Measurements from ENCODE around the gene POFUT2.

POFUT2 gene, protein sequence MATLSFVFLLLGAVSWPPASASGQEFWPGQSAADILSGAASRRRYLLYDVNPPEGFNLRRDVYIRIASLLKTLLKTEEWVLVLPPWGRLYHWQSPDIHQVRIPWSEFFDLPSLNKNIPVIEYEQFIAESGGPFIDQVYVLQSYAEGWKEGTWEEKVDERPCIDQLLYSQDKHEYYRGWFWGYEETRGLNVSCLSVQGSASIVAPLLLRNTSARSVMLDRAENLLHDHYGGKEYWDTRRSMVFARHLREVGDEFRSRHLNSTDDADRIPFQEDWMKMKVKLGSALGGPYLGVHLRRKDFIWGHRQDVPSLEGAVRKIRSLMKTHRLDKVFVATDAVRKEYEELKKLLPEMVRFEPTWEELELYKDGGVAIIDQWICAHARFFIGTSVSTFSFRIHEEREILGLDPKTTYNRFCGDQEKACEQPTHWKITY

DNA sequence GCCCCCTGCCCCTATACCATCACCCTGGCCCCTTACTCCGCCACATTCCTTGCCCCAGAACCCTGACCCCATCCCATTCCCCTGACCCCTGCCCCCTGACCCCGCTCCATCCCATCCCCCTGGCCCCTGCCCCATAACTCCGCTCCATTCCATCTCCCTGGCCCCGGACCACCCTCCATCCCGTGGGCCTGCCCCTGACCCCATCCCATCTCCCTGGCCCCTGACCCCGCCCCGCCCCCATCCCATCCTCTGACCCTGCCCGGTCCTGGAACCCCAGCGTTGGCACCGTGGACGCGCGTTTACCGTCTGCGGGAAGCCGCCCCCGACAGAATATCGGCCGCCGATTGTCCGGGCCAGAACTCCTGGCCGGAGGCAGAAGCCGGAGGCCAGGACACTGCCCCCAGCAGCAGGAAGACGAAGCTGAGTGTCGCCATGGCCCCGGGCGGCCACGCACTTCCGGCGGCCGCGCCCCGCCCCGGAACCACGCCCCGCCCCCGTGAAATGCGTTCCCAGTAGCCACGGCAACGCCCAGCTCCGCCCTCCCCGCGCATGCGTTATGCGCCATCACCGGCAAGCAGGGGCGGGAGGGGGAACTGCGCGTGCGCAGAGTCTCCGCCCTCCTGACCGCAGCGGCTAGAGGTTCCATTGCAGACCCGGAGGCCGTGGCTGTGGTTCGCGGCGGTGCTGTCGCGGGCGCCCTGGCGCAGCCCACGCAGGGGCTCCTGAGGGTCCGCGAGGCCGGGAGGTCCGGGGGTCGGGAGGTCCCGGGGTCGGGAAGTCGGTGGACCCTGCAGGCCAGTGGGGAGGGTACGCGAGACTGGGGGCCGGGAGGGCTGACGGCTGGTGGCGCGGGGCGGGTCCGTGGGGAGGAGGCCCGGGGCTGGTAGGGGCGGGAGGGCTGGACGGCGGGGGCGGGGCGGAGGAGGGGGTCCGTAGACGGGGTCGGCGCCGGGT lies at the start of gene POFUT2:
POFUT2 (minus strand) TSS at position 458 of the 954 bp plus-strand sequence; CDS start at position 434, 24 bp downstream.
- peak; percentile 98 for DNase-seq (ENCODE audit: low read depth)

DNA sequence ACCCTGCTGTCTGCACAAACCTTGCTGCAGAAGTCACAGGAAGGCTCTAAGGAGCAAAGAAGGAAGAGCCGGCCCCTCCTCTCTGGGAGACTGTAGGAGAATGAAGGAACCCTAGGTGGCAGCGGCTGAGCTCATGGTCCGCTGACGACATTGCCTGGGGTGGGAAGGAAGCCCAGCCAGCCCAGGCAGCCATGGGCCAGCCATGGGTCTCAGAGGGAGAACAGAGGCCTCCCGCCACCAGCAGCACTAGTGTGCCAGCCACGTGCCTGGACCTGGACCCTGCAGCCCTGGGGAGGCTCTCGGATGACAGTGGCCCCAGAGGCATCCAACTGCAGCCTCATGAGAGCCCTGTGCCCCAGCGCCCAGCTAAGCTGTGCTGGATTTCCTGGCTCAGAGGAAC lies 49.2 kb upstream of the POFUT2 start:
- no peak for DNase-seq (ENCODE audit: low read depth)

DNA sequence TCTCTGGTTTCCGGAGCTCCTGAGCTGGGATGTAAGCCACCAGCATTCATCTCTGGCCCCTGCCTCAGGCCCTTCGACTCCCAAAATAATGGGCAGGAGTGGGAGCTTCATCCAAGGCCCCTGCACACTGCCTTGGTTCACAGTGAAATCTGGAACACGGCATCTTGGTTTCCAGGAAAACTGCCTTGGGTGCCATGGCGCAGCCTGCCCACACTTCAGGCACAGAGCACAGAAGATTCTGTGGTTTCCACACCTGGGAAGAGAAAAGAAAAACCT lies 48.8 kb upstream of the POFUT2 start:
- DNase-seq (ENCODE audit: low read depth): no peak

DNA sequence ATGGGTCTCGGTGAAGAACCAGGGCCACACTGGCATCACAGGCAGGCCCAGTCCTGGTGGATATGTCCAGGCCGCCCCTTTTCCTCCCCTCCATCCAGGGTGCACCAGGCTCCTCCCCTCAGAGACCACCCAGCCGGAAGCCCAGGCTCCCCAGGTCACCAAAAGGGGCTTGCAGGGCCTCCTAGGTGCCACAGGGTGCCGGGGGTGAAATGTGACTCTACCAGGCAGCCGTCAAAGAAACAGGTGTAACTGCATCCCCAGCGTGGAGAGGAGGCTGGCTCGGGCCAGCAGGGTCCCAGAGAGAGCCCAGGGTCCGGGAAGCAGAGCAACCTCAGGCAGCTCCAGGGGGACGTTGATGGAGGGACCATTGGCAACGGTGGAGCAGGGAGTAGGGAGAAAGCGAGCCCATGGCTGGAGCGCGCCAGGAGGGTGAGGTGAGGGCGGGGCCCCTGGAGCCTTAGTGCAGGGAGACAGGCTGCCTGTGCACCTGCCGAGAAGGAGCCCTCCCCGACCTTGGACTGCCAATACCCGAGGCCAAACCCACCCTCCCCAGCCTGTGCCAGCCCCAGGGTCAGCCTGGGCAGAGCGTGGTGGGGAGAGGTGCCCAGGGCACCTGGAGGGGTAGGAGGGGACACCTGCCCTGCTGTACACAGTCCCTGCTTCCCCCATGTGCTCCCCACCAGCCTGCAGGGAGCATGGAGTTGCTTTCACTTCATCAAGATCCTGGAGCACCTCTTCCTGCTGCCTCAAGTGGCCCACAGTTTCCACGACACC lies 48.3 kb upstream of the POFUT2 start:
- DNase-seq (ENCODE audit: low read depth): no peak

DNA sequence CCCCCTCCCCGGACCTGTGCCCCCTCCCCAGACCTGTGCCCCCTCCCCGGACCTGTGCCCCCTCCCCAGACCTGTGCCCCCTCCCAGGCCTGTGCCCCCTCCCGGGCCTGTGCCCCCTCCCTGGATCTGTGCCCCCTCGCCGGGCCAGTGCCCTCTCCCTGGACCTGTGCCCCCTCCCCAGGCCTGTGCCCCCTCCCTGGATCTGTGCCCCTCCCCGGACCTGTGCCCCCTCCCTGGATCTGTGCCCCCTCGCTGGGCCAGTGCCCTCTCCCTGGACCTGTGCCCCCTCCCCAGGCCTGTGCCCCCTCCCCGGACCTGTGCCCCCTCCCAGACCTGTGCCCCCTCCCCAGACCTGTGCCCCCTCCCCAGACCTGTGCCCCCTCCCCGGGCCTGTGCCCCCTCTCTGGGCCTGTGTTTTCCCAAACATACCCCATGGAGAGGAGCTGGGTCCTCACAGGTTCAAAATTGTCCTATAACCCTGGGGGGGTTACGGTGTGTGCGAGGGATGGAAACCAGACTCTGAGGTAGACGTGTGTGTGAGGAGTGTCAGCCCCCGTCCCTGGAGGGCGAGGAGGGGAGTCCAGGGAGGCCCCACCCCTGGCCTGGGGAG lies 47.6 kb upstream of the POFUT2 start:
- DNase-seq (ENCODE audit: low read depth): no peak

DNA sequence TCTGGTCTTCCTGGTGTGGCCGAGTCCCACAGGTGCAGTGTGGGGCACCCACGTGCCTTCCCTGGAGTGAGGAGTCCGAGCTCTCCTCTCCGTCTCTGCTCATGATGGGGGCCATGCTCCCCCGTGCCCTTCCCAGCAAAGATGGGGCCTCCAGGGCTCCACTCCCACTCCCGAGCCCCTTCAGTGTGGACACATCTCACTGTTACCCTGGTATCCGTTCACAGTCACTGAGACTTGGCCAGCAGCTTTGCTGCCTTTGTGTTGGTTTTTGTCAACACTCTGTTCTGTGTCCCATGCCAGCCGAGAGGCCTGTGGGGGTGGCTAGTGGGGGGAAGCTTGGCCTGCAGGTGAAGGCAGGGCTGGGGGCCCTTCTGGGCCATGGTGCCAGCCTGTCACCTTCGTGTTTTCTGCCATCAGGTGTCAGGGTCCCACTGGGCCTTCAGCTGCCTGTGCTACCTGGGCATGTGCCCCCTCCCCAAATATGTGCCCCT lies 46.9 kb upstream of the POFUT2 start:
- DNase-seq (ENCODE audit: low read depth): no peak

DNA sequence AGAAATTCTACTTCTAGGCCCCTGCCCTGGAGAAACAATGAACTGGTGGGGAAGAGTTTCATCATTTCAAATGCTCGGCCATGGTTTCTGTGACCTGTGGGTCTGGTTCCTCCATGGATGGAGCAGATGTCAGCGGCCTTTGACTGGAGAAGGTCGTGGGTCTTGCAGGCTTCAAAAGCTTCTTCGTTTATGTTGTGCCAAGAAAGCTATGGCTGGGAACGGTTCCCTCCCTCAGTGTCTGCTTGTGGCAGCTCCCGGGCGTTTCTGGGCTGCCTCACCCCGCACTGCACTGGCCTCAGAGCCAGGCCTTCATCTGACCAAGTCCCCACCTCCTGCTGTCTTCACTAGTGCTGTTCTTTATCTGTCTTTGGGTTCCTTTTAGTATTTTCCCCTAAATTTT lies 46.4 kb upstream of the POFUT2 start:
- DNase-seq (ENCODE audit: low read depth): no peak

DNA sequence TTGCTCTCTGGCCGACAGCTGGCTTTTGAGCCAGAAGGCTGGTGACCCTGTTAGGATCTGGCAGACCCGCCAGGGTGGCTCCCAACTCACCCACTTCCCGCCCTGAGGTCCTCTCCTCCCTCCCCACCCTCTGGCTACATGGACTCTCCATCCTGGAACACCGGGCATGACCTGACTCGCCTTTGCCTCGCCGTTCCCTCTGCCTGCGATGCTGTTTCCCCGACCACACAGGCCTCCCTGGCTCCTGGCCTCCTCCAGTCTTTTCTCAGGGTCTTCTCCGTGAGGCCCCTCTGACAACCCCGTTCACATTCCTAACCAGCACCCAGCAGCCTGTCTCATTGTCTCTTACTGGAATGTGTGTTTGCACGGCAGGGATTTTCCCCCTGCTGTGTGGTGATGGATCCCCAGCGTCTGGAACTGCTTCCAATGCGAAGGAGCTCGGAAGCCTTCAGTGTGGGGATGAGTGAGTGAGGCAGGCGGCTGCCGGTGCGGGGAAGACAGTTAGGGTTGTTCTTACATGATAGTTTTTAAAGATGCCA lies 46.0 kb upstream of the POFUT2 start:
- DNase-seq (ENCODE audit: low read depth): no peak

DNA sequence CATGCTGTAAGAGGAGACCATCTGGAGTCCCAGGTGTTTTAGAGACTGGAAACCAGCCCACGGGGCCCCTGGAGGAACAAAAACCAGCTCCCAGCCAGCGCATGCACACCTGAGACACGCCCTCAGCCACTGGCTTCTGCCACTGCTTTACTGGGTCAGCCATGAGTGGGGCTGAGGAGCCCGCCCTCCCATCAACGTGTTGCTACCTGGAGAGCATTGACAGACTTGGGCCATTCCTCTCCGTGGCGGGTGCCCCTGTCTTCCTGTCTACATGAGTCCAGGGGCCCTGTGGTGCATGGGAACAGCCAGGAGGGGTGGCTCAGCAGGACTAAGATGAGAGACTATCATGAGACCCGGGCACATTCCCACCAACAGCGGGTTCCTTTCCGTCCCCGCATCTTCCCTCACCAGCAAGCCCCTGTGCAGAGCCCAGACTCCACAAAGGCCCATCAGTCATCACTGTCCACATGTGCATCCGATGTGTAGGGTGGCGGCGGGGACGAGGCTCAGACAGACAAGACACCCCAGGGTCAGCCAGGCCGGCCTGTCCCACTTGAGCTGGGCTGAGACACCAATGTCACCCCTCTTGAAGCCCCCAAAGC lies 45.4 kb upstream of the POFUT2 start:
- no peak for DNase-seq (ENCODE audit: low read depth)

DNA sequence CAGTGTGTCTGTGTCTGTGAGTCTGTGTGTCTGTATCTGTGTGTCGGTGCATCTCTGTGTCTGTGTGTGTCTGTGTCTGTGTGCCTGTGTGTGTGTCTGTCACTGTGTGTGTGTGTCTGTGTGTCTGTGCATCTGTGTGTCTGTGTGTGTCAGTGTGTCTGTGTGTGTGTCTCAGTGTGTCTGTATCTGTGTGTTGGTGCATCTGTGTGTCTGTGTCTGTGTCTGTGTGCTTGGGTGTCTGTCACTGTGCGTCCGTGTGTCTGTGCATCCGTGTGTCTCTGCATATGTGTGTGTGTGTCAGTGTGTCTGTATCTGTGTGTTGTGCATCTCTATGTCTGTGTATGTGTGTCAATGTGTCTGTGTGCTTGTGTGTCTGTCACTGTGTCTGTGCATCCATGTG lies 44.7 kb upstream of the POFUT2 start:
- DNase-seq (ENCODE audit: low read depth): no peak

DNA sequence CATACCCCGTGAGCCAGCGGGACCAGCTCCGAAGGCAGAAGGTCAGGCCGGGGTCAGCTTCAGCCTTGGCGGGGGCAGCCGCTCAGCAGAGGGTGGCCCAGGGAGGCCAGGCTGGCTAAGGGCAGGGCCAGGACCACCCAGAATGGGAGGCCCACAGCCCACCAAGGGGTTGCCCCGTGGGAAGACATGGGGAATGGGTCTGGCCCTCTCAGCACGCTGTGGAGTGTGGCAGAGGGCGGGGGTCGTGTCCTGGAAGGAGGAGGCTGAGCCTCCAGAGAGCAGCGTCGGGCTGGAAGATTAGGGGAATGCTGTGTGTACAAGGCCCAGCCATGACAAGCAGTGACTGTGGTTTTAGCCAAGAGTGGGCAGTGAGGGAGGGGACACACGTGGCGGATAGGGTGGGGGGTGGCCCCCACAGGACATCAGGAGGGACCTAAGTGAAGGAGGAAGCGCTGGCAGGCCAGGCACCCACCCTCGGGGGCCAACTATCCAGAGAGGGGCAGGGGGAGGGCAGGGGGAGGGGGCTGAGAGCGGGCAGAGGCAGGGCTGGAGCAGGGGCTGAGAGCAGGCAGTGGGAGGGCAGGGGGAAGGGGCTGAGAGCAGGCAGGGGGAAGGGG lies 43.9 kb upstream of the POFUT2 start:
- no peak for DNase-seq (ENCODE audit: low read depth)

DNA sequence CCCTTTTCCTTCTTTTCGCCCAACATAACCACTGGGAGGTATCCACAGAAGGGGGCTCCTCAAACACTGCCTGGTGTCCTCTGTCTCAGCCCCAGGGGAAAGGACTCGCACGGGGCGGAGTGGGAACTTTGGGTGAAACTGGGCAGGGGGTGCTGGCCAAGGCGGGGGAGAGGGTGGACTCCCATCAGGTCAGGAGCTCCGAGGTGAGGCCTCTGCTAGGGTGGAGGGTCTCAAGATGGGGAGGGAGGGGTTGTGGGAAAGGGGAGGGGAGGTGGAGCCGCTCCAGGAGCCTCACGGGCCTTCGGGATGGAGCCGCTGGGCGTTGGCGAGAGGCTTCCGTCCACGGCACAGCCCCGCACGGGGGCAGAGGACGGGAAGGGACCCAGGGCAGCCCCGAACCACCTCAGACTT lies 43.2 kb upstream of the POFUT2 start:
- no peak for DNase-seq (ENCODE audit: low read depth)

DNA sequence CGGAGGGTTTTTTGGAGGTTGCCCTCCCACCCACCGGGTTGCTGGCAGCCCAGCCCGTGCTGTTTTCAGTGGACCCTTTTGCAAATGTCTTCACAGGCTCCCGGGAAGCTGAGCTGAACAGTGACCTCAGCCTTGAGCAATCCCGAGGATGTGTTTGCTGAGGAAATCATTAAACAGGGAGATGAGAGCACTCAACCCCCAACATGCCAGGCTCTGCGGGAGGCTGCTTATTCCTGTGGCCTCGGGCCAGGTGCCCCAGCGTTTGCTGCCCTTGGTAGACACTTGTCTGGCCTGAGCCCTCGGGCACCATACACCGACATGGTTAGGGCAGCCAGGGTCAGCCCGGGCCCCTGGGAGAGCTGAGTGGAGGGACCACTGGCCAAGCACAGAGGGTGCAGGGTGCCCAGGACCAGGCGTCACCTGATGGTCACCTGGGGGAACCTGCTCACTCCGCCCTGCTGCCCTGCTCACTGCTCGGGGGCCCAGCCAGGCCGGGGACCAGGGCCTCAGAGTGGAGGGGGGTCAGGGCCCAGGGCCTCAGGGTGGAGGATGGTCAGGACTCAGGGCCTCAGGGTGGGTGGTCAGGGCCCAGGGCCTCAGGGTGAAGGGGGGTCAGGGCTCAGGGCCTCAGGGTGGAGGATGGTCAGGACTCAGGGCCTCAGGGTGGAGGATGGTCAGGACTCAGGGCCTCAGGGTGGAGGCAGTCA lies 42.5 kb upstream of the POFUT2 start:
- no peak for DNase-seq (ENCODE audit: low read depth)

DNA sequence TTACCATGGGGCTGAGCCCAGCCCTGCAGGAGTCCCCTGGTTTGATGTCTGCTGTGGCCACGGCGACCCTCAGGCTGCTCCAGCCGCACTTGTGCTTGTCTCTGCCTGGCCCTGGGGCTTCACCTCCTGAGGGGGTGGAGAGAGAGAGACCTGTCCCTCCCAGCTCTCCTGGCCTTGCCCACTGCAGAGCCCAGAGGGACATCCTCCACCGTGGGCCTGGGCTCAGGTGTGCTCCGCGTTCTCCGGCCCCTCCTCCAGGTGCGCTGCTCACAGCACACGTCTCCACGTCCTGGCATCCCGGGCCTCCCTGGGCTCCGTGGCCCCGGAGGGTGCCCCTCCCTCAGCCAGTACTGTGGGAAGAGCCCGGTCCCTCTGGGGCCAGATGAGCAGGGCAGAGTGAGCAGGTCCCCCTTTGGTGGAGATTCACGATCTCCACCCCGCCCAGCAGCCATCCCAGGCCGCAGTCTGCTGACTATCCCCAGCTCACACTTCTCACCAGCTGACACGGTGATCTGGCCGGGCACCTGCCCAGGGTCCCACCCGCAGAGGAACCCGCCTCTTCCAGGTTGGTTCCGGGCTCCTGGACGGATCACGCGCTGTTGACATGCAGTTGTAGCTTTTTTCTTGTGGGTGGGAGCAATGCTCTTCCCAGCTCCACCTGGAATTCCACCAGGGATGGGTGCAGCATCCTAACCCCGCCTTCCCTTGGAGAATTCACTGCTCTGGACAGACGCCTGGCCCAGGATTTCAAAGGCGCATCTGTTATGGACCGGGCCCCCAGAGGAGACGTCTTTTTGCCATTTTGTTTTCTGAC lies 41.8 kb upstream of the POFUT2 start:
- DNase-seq (ENCODE audit: low read depth): no peak

DNA sequence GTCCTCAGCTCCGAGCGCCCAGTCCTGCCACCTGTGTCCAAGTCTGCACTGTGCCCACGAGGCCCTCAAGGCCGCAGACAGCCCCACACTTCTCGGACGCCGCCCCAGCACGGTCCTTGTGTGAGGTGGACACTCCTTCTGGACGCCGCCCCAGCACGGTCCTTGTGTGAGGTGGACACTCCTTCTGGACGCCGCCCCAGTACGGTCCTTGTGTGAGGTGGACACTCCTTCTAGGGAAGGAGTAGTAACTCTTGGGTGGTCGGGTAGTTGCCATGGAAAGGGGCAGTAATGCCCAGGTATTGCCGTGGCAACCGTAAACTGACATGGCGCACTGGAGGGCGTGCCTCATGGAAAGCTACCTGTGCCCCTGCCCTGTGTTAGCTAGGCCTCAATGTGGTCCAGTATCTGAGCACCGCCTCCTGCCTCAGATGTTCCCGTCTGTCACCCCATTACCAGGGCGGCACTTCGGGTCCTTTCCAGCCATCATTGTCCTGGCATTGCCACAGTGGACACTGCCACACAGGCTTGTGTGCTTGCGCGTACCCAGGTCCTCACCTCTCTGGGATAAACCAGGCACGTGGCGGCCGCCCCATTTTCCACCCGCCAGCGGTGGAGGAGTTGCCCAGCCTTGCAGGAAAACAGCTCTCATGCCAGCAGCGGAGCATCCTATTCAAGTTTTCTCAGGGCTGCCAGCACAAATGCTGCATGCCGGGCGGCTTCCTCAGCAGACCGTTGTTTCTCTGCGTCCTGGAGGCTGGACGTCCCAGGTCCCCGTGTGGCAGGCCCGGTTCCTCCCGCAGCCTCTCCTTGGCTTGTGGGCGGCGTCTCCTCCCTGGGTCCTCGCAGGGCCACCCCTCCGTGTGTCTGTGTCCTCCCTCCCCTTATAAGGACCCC lies 40.8 kb upstream of the POFUT2 start:
- DNase-seq (ENCODE audit: low read depth): no peak

DNA sequence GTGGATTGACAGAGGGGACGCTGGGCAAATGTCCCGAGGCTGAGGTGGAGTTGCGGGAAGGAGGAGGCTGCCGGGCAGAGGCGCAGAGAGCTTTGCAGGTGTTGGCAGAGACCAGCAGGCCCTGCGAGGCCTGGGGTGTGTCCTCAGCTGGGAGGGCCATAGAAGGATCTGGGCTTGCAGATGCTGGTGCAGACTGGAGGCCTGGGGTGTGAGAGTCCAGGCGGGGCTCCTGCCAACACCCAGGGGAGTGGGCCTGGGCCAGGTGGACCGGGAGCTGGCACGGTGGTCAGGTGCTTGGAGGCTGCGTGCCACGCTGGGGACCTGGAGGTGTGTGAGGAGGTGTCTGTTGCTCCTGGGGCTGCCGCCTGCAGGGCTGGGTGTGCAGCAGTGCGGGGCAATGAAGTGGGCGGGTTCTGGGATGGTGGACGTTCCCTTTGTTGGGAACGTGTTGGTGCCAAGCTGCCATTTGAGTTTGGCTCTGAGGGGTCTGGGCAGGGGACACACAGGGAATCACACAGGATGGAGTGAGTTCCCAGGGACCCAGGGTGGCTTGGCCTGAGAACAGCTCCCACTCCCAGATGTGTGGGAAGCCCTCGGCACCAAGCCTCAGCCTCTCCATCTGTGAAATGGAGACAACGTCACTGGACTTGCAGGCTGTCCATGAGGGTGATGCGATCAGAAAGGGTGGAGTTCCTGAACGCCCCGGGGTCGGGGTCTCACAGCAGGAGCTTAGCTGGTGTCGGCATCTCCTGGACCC lies 39.9 kb upstream of the POFUT2 start:
- no peak for DNase-seq (ENCODE audit: low read depth)

DNA sequence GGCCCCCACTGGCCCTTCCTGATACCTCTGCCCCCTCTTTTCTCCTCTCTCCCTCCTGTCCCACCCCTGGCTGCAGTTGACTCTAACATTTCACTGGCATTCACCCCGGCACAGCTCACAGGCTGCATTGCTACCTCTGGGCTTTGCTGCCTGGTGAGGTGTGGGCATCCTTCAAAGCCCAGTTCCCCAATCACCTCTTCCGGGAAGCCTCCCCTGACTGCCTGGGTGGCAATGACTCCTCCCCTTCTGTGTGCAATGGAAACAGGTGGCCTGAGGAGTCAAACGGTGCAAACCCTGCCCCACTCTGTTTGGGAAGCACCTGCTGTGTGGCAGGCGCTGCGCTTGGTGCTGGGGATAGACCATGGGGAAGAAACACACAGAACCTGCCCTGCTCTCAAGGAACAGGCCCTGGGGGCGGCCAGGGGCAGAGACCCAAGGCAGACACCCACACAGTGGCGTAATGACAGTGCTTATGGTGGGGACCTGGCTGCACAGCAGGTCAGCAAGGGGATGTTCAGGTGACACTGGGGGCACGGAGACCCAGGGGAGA lies 39.3 kb upstream of the POFUT2 start:
- DNase-seq (ENCODE audit: low read depth): no peak

Data from activated T-cell treated with anti-CD3 and anti-CD28 coated beads for 24 hours (primary cell).